ENCODE measurements around the gene CCBE1. TPM values are rescaled to one million over a fixed set of nuclear protein-coding genes. Genes with fewer than 3 reads are reported as not detected.
"Not testable (repeated sequence)": the region's sequence is repeated elsewhere in the genome, so short reads cannot be mapped to it uniquely, and the experiment has no call there.

The CCBE1 gene
- total and polyA plus RNA-seq, 12 donors: 0.24 to 10.3 (median 1.3) TPM

DNA sequence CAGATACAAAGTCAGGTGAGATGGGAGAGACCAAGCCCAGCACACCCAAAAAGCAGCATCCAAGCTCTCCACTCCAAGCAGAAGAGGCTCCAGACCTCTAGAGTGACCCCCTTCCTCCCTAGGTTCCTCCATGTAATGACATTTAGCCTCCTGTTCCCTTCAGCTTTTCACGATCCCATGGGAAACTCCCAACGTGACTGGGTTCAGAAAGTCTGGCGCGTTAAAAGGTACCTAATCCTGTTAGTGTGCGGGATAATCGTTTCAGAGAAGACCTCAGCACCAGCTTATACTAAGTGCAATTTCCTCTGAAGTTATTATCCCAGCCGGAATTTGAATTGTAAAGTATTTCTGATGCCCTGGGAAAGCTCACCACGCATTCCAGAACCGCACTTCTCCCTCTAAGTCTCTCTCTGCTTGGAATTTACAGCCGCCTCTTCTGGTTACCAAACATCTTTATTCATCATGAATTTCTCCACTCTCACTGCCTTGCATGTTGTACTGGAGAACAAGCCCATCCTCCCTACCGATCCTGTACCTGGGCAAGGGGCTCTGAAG lies 46.9 kb downstream of the CCBE1 start:
- peaks cover 0 to 4% (median 0%) of the 10 kb centered on the region in 7 donors for H3K27me3 ChIP-seq
- no peak overlapping the region for H3K27ac ChIP-seq
- H3K4me3 ChIP-seq: no peak overlapping the region
- no peaks in the 10 kb centered on the region for H3K36me3 ChIP-seq
- intact Hi-C loops (cut with DNase I): no loop called here
- peaks cover 0 to 5% (median 0%) of the 10 kb centered on the region in 9 donors for H3K4me1 ChIP-seq
- TF ChIP-seq, protein P1, sequence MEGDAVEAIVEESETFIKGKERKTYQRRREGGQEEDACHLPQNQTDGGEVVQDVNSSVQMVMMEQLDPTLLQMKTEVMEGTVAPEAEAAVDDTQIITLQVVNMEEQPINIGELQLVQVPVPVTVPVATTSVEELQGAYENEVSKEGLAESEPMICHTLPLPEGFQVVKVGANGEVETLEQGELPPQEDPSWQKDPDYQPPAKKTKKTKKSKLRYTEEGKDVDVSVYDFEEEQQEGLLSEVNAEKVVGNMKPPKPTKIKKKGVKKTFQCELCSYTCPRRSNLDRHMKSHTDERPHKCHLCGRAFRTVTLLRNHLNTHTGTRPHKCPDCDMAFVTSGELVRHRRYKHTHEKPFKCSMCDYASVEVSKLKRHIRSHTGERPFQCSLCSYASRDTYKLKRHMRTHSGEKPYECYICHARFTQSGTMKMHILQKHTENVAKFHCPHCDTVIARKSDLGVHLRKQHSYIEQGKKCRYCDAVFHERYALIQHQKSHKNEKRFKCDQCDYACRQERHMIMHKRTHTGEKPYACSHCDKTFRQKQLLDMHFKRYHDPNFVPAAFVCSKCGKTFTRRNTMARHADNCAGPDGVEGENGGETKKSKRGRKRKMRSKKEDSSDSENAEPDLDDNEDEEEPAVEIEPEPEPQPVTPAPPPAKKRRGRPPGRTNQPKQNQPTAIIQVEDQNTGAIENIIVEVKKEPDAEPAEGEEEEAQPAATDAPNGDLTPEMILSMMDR (IDR thresholded peaks at IDR 0.05): no peak
- H3K9me3 ChIP-seq: no peaks in the 10 kb centered on the region
- ATAC-seq (no peak), DNase-seq (no peak)
- WGBS, 2 donors: 87% methylated on average over 11 of the region's 11 CpGs

DNA sequence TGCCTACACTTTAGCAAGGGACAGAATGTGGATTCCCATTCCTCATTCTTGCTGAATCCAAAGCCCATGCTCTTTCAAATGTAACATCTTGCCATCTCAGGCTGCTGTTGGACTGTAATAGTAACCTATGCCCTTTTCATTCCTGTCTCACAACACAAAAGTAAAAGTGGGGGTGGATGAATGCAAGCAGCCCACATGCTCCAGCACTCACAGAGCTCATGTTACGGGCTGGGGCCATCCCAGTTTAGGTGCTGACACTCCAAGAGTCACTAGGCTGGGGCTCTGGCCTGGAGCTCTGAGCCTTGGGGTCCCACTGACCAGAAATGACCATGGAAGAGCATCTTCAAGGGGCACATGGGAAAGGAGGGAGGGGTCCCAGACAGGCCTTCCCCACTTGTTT lies 47.6 kb downstream of the CCBE1 start:
- ATAC-seq (no peak), DNase-seq (no peak)
- TF ChIP-seq, protein P1 (IDR thresholded peaks at IDR 0.05): no peak
- Histone ChIP-seq H3K36me3 (no peaks in the 10 kb centered on the region), H3K4me1 (peaks cover 0 to 5% (median 0%) of the 10 kb centered on the region in 9 donors), H3K4me3 (no peak overlapping the region), H3K9me3 (no peaks in the 10 kb centered on the region), H3K27ac (no peak overlapping the region), H3K27me3 (peaks cover 0 to 4% (median 0%) of the 10 kb centered on the region in 7 donors)
- intact Hi-C loops (cut with DNase I): no loop called here
- WGBS, 2 donors: 86 to 100% methylated on average over 1 of the region's 1 CpG

DNA sequence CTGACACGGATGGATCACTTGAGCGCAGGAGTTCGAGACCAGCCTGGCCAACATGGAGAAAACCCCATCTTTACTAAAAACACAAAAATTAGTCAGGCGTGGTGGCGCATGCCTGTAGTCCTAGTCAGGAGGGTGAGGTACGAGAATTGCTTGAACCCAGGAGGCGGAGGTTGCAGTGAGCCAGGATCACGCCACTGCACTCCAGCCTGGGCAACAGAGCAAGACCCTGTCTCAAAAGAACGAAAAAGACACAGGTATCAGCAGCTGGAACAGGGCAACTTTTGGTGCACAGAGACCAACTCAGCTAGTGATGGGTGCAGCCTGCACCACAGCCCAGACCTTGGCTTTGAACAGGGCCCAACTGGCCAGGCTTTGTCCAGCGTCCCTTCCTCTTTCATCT lies 48.8 kb downstream of the CCBE1 start:
- intact Hi-C loops (cut with DNase I); H3K9me3 ChIP-seq; H3K27me3 ChIP-seq; H3K4me3 ChIP-seq; H3K36me3 ChIP-seq; H3K4me1 ChIP-seq; H3K27ac ChIP-seq; ATAC-seq; DNase-seq: not testable (repeated sequence)
- WGBS, 2 donors: 95 to 96% methylated on average over 10 of the region's 10 CpGs

DNA sequence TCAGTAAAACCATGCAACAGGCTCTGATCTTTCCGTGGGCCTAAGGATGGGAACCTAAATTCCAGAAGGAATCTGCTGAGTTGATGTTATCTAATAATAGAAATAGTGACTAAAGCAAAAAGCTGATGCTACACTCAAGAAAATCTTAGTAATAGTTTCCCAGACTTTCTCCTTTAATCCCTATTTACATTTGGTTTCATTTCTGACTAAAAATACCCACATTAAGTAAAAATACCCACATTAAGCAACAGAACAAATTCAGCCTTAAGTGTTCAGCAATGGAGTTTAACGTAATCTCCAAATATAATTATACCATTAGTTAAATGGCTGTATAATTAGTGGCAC lies 50.3 kb downstream of the CCBE1 start:
- no peak for ATAC-seq

More for the DNA sequence above, 50.3 kb downstream of the CCBE1 start:
- H3K4me1 ChIP-seq: no peaks in the 10 kb centered on the region
- intact Hi-C loops (cut with DNase I): no loop called here
- TF ChIP-seq, protein P1 (IDR thresholded peaks at IDR 0.05): no peak
- H3K4me3 ChIP-seq: no peak overlapping the region
- no peak overlapping the region for H3K27ac ChIP-seq
- H3K9me3 ChIP-seq: no peaks in the 10 kb centered on the region
- H3K27me3 ChIP-seq: peaks cover 0 to 4% (median 0%) of the 10 kb centered on the region in 7 donors
- no peak for DNase-seq
- no peaks in the 10 kb centered on the region for H3K36me3 ChIP-seq
- 52 to 60% methylated on average over 2 of the region's 2 CpGs for WGBS, 2 donors
